ENCODE measurements around the gene UBE2D1.
A peak's percentile ranks its signal among the peaks of the same experiment; 100 is the strongest.

UBE2D1 gene

DNA sequence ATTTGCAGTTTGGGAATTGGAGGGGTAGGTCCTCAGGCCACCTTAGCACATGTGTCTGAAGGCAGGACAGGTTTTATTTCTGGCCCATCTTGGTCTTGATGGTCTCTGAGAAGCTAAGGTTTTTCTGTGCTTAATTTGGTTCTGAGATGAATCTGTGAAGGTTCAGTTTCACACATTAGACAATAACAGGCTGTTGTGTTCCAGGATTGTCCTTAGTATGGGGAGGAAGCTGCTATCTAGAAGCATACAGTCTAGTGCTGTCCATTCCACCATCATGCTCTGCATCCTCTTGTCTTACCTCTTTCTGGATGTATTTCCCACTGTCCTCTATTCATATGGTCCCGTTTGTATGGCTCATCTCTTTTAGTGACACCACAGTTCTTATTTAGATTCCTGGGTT is 7.1 kb downstream of the UBE2D1 start:
- no peak for DNase-seq

- DNase-seq = no peak
Observed at GRCh38 chr10:58347967-58348366, 13.2 kb downstream of the UBE2D1 start.

DNA sequence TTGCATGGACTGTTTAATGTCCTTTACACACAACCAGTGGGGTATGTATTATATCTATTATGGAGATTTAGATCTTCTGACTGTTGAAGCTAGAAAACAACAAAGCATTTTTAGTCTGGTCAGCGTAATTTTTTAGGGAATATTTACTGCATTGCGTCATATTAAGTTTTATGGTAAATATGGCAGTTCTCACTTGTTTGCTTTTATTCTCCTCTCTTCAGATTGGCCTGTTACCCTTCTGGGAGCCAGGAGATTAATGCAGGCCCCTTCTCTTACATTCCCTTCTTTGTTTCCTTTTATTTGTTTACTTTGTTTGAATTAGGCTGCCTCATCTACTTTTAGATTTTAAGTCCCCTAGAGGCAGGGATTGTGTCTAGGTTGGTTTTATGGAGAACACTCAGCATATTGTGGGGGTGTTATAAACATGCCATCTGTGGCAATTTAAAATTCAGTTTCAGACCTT is 13.8 kb downstream of the UBE2D1 start:
- no peak for DNase-seq

- DNase-seq = no peak
Observed at GRCh38 chr10:58350023-58350422, 15.2 kb downstream of the UBE2D1 start.

GRCh38 chr10:58350619-58351323 is 16.0 kb downstream of the UBE2D1 start:
- peak; percentile 14 for DNase-seq

DNA sequence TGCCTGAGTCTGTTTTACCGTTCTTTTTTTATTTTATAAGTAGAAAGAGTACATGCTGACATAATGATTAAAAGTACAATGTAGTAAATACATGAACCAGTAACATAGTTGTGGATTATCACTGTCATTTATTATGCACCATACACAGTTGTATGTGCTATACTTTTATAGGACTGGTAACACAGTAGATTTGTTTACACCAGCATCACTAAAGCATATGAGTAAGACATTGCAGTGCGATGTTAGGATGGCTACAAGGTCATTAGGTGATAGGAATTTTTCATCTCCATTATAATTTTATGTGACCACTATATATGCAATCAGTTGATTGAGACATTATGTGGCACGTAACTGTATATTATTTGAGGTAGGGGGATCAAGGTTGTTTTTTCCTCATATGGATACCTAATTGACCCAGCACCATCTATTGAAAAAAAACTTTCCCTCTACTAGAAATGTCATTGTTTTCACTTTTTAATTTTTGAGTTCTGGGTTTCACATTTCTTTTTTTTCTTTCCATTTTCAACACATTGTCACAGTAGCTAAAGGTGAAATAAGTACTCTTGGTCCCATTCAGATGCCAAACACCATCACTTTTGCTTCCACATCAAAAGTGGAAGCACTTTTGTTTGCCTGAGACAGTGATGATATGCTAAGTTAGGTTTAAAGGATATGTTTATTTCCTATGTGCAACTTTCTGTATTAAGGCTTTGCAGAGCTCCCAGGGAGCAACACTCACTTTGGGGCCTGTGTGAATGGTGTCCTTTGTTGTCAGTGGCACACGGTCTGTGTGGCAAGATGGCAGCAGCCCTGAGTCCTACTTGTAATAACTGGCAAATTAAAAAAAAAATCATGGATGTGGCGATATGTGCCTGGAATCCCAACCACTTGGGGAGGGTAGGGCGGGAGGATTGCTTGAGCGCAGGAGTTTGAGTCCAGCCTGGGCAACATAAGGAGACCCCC is 17.1 kb downstream of the UBE2D1 start:
- DNase-seq = no peak

DNA sequence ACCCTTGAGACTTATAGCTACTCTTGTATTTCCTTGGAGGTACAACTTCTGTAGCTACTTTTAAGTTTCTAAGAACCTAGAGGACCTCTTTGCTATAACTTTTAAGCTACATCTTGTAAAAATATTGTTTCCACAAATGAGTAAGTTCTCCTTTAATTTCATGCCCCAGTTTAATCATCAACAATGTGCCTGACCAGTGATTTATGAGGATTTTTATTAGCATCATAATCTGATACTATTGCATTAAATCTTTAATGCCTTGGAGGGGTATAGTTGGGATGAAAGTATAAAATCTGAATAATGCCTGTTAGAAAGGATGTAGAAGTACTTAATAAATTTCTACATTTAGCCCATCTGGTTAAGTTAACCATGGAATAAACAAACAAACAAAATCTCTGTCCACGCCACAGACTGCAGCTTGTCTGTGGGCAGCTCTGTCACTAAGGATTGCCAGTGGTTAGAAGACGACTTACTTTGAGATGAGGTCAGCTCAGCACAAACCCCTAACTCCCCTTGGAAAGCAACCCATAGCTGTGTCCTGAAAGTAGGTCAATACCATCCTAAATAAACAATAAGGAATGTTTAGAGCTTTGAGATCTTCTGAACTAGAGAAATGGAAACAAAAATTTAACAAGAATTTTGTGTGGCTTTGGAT is 18.3 kb downstream of the UBE2D1 start:
- DNase-seq = no peak

- DNase-seq = no peak
Observed at GRCh38 chr10:58356756-58357155, 21.9 kb downstream of the UBE2D1 start.

- DNase-seq = no peak
Observed at GRCh38 chr10:58358314-58358933, 23.6 kb downstream of the UBE2D1 start.

GRCh38 chr10:58358947-58359346 is 24.1 kb downstream of the UBE2D1 start:
- no peak for DNase-seq

- no peak for DNase-seq
Observed at GRCh38 chr10:58359541-58359940, 24.7 kb downstream of the UBE2D1 start.

DNA sequence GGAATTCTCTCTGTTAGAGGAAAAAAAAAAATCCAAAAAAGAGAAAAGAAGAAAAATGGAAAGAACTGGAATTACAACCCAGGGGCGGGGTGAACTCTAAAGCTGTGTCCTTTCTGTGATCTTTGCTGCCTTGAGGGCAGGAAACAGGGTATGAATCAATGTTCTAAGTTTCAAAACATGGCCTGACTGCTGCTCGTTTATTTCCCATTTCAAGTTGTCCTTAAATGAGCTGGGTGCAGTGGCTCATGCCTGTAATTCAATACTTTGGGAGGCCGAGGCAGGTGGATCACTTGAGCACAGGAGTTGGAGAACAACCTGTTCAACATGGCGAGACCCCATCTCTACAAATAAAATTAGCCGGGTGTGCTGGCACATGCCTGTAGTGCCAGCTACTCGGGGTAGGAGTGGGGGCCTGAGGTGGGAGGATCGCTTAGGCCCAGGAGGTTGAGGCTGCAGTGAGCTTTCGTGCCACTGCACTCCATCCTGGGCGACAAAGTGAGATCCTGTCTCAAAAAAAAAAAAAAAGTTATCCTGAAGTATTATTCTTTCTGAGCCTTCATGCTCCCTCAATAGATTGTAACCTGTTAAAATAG is 25.7 kb downstream of the UBE2D1 start:
- DNase-seq = no peak

- DNase-seq = no peak
Observed at GRCh38 chr10:58361353-58361752, 26.5 kb downstream of the UBE2D1 start.

- no peak for DNase-seq
Observed at GRCh38 chr10:58362027-58362789, 27.4 kb downstream of the UBE2D1 start.

GRCh38 chr10:58367069-58367468 is 32.3 kb downstream of the UBE2D1 start:
- no peak for DNase-seq

GRCh38 chr10:58371473-58371872 is 36.7 kb downstream of the UBE2D1 start:
- DNase-seq = no peak

- no peak for DNase-seq
Observed at GRCh38 chr10:58372607-58373441, 38.0 kb downstream of the UBE2D1 start.

DNA sequence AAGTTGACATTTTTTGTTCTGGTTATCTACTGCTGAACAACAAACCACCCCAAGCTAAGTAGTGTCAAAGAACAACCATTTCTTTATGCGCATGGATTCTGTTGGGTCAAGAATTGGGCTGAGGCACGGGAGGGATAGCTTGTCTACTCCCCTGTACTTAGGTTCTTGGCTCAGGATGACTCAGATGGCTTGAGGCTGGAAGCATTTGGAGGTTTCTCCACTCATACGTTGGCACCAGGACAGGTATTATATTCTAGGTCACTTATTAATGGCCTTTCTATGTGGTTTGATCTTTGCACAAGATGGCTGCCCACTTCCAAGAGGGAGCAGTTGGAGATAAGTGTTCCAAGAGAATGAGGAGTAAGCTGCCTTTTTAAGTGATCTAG is 38.6 kb downstream of the UBE2D1 start:
- DNase-seq = no peak

- DNase-seq = no peak
Observed at GRCh38 chr10:58382489-58382995, 47.7 kb downstream of the UBE2D1 start.

DNA sequence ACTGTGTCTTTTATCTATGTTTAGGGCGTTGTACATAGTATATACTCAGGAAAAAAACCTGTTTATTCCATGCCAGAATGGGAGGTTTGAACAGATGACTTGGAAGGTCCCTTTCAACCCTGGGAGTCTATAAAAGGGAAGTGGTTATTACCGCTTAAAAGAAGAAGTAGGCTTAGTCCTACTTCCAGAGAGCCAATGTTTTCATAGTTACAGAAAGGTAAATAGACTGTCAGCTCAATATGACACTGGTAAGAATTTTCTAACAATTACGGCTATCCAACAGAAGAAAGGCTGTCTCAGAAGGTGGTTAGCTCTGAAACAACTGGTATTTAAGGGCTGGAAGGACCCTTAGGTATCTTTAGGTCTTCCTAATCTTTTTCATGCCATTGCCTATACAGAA is 49.3 kb downstream of the UBE2D1 start:
- no peak for DNase-seq

- DNase-seq = no peak
Observed at GRCh38 chr10:58384544-58384998, 49.8 kb downstream of the UBE2D1 start.
